ENCODE data around the gene ABCD1. TPM values are rescaled to one million over a fixed set of nuclear protein-coding genes. Genes with fewer than 3 reads are reported as not detected.
A peak's percentile ranks its signal among the peaks of the same experiment; 100 is the strongest.

Gene ABCD1
- total RNA-seq, 1 experiment from 2014 or later, result 44.4 TPM

GRCh38 chrX:153688506-153688905 is 36.1 kb upstream of the ABCD1 start:
- no peak for TF ChIP-seq CTCF (conservative IDR thresholded peaks at IDR 0.05; ENCODE audit: low read depth, low read length)
- TF ChIP-seq EZH2 (IDR thresholded peaks at IDR 0.05; ENCODE audit: low read length, unreplicated experiment), result no peak
- no peak for TF ChIP-seq EZH2phosphoT487 (IDR thresholded peaks at IDR 0.05; ENCODE audit: borderline replicate concordance, low read length)
- H3K4me1 ChIP-seq (ENCODE audit: insufficient read depth, low read length), result peaks cover 12% of the 10 kb centered on the region
- intact Hi-C loops (cut with micrococcal nuclease), result no loop called here
- H3K9me3 ChIP-seq (ENCODE audit: low read length), result no peaks in the 10 kb centered on the region
- no peak for ATAC-seq
- H3K9me2 ChIP-seq (replicated peaks; ENCODE audit: low read length), result no peaks in the 10 kb centered on the region
- no peaks in the 10 kb centered on the region for H3K27me3 ChIP-seq (ENCODE audit: low read length)
- no peak overlapping the region for H2AFZ ChIP-seq (ENCODE audit: low read length)
- H3F3A ChIP-seq (ENCODE audit: low read length, unreplicated experiment), result no peaks in the 10 kb centered on the region
- no peak overlapping the region; the same call in 1 of the 2 replicates for H3K9ac ChIP-seq (ENCODE audit: low read length)
- POLR2A ChIA-PET (ENCODE audit: unreplicated experiment), result no interaction called here
- BruUV-seq (replicated peaks), result no TSS peak
- H3K36me3 ChIP-seq (ENCODE audit: low read depth, low read length), result no peaks in the 10 kb centered on the region
- H3K4me3 ChIP-seq (ENCODE audit: low read length), result peak overlapping the region; percentile 64
- peaks cover 13% of the 10 kb centered on the region for H3K79me2 ChIP-seq (ENCODE audit: low read length)
- H3K4me2 ChIP-seq (ENCODE audit: low read length), result peak overlapping the region; percentile 56; the same call in 1 of the 2 replicates
- H3K27ac ChIP-seq (ENCODE audit: low read length), result no peak overlapping the region
- CTCF ChIA-PET, result no interaction called here
- DNase-seq, result no peak
- no peaks in the 10 kb centered on the region for H4K20me1 ChIP-seq (ENCODE audit: low read length)

GRCh38 chrX:153688911-153689590 is 35.6 kb upstream of the ABCD1 start:
- H4K20me1 ChIP-seq (ENCODE audit: low read length), result no peaks in the 10 kb centered on the region
- ChIA-PET CTCF (no interaction called here), POLR2A (ENCODE audit: unreplicated experiment) (no interaction called here)
- H3K9ac ChIP-seq (ENCODE audit: low read length), result peak overlapping the region; percentile 27; the same call in 1 of the 2 replicates
- H3K27ac ChIP-seq (ENCODE audit: low read length), result no peak overlapping the region; the same call in 1 of the 2 replicates
- H3K9me2 ChIP-seq (replicated peaks; ENCODE audit: low read length), result no peaks in the 10 kb centered on the region
- no peaks in the 10 kb centered on the region for H3K36me3 ChIP-seq (ENCODE audit: low read depth, low read length)
- peak; percentile 37 for ATAC-seq
- H3K4me3 ChIP-seq (ENCODE audit: low read length), result peak overlapping the region; percentile 65
- BruUV-seq (replicated peaks), result no TSS peak
- no peaks in the 10 kb centered on the region for H3K27me3 ChIP-seq (ENCODE audit: low read length)
- H3K4me1 ChIP-seq (ENCODE audit: insufficient read depth, low read length), result peaks cover 12% of the 10 kb centered on the region
- no peaks in the 10 kb centered on the region for H3K9me3 ChIP-seq (ENCODE audit: low read length)
- TF ChIP-seq EZH2 (IDR thresholded peaks at IDR 0.05; ENCODE audit: low read length, unreplicated experiment) (no peak), CTCF (conservative IDR thresholded peaks at IDR 0.05; ENCODE audit: low read depth, low read length) (no peak), EZH2phosphoT487 (IDR thresholded peaks at IDR 0.05; ENCODE audit: borderline replicate concordance, low read length) (no peak)
- peaks cover 13% of the 10 kb centered on the region for H3K79me2 ChIP-seq (ENCODE audit: low read length)
- H3F3A ChIP-seq (ENCODE audit: low read length, unreplicated experiment), result no peaks in the 10 kb centered on the region
- intact Hi-C loops (cut with micrococcal nuclease), result no loop called here
- peak; percentile 46 for DNase-seq
- peak overlapping the region; percentile 89 for H3K4me2 ChIP-seq (ENCODE audit: low read length)
- no peak overlapping the region for H2AFZ ChIP-seq (ENCODE audit: low read length)
